NCI-H82 (cell line): ENCODE data around the gene PNLDC1.
"Not testable (repeated sequence)": the region's sequence is repeated elsewhere in the genome, so short reads cannot be mapped to it uniquely, and the experiment has no call there.

Source experiments
- DNase-seq: peaks from one replicate; lab custom pipeline; 2025; lab: John Stamatoyannopoulos, UW

PNLDC1 gene

DNA sequence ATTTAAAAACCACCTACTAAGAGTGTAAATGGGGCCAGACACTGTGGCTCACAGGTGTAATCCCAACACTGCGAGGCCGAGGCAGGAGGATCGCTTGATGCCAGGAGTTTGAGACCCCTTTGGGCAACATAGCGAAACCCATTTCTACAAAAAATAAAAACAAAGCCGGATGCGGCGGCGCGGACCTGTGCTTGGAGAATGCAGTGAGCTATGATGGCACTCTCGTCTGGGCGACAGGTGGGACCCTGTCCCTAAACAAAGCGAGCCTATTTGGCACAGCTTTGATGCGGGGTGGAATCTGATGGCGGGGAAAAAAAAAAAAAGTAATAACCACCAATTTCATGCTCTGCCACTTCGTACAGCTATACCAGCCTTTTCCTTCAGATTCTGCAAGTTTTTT, 11.8 kb upstream of the PNLDC1 start:
- DNase-seq = no peak

DNA sequence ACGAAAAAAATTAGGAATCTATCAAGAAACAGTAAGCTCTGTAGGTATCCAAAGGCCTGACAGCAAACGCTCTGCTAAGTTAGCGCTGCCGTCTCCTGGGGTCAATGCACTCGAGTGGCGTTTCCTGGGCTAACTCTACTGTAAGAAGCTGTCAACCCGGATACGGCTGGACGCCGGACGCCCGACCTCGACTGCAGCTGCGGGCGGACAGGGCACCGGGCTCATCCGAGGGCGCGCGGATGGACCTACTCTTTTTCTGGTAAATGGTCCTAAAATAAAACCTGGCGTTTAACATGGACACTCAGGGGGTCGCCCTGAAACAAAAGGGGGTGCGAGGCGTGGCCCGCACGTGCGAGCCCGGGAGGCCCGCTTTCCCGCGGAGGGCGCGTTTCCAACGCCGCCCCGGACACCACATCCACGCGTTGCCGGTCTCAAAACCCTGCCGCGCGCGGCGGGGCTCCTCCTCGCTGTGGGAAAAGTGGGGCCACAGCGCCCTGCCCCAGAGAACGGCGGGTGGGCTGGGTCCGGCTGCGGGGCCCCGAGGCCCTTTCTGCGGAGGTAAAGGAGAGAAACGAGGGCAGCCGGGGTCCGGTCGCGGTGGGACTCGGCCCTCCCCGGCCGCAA, 11.2 kb upstream of the PNLDC1 start:
- peak; percentile 46 for DNase-seq

DNA sequence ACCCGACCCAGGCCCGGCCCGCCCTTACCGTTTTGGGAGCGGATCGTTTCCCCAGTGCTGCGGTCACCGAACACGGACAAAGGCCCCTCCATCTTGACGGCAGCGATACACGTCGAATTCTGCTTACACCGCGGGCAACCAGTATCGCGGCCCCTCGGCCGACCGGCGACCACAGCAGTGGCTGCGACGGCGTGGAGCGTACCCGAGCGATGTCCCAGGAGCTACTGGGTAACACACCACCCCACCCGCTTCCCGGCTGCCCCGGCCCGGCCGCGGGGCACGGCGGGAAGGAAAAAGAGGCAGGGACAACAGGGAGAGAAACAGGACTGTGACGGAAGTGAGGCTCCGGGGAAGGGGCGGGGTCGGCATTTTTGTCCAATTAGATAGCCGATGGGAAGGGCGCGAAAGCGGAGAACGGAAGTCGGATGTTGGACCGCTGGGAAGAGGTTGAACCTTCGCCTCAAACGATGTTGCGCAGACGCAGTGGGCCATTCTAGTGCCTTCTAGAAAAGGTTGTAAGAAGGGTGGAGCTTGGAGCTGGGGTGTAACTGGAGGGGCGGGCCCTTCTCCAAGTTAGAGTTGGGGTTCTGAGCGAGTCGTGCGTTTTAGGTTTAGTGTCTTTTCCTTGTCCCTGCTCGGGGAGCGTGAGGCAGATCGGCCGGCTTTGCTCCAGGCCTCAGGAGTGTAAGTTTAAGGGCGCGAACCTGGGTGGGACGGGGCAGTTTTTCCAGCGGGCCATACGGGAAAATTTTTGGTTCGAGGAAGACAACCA, 10.5 kb upstream of the PNLDC1 start, which contains the start of gene TCP1:
TCP1 (minus strand) TSS at position 226 of the 772 bp plus-strand sequence; CDS start at position 92, 134 bp downstream.
- peak; percentile 100 for DNase-seq

GRCh38 chr6:159790149-159790955, 9.7 kb upstream of the PNLDC1 start, which contains the start of gene MRPL18:
Gene MRPL18, plus strand, starts transcription at chr6:159790467. Its CDS starts 121 bp downstream, at chr6:159790588.
- peak; percentile 99 for DNase-seq

GRCh38 chr6:159790956-159791598, 9.0 kb upstream of the PNLDC1 start:
- peak; percentile 47 for DNase-seq

GRCh38 chr6:159794976-159795375, 5.1 kb upstream of the PNLDC1 start:
- peak; percentile 78 for DNase-seq

GRCh38 chr6:159797554-159797953, 2.5 kb upstream of the PNLDC1 start:
- DNase-seq = no peak

- no peak for DNase-seq
Measured at GRCh38 chr6:159801935-159802334, 1.9 kb downstream of the PNLDC1 start.

DNA sequence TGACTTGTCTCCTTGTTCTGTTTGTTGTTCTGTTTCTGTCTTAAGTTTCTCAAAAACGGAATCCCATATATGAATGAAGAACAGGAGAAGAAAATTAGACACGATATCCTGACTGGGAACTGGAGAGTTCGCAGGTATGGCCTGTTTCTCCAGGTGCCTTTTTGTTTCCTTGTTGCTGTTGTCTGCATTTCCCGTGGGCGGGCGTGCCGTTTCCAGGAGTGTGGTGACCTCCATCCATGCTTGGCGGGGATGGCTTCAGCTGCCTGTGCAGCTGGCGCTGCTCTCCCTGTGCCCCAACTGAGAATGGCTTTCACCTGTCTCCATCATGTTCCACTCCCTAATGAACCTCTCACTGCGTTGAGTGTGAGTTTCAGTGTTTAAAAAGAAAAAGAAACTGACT, 4.4 kb downstream of the PNLDC1 start:
- DNase-seq = no peak

DNA sequence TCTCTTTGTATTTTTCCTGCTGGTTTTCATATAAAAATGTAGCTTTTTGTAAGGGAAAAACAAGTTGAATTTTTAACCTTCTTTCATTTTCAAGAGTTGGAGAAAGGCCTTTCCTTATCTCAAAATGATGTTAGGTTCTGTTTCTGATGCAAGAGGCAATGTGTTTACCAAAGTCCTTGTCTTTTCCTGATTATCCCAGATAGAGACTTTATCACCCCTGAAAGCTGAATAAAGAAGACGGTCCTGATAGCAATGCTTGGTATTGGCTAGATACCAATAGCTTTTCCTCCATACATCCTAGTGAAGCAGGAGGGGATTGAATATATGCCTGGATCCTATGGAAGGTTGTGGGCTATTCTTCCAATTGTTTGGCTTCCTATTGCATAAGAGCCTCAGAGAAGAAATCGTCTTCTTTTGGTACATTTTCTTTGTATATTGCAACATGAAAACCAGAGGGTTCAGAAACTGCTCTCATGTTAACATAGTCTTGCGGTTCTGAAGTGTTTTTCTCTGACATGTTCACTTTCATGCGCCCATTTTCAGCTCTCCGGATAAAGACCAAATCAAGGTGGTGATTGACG, 5.5 kb downstream of the PNLDC1 start:
- no peak for DNase-seq

DNA sequence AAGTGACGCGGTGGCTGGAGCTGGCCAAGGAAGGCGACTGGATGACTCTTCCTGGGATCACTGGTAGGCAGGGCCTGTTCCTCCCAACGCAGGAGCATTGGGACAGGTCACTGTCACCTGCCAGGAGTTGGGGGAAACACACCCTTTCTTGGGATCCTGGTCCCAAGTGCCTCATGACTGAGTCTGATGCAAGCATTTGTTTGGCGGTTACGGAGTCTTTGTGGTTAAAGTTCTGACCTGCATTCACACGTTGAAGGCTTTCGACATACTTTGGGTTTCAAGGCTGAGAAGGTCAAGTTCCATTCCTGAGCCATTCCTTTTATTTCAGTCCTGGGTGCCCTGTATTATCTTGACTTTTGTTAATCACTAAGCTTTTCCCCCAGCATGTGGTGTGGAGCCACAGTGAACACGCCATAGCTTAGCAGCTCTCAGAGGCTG, 6.0 kb downstream of the PNLDC1 start:
- no peak for DNase-seq

- DNase-seq = no peak
Measured at GRCh38 chr6:159807150-159807858, 7.2 kb downstream of the PNLDC1 start.

- no peak for DNase-seq
Measured at GRCh38 chr6:159808647-159809046, 8.6 kb downstream of the PNLDC1 start.

DNA sequence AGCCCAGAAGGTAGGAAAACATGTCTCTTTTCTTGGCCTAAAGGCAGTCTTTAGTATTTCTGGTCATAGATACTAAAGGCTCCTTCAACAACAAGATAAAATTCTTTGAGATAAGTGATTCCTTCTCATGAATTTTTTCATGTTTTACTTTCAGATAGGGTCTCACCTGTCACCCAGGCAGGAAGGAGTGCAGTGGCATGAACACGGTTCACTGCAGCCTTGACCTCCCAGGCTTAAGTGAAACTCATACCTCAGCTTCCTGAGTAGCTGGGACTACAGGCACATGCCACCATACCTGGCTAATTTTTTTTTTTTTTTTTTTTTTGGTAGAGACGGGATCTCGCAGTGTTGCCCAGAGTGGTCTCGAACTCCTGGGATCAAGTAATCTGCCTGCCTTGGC, 9.1 kb downstream of the PNLDC1 start:
- DNase-seq = no peak

GRCh38 chr6:159813781-159814180, 13.7 kb downstream of the PNLDC1 start:
- DNase-seq = no peak

- no peak for DNase-seq
Measured at GRCh38 chr6:159815410-159815809, 15.3 kb downstream of the PNLDC1 start.

DNA sequence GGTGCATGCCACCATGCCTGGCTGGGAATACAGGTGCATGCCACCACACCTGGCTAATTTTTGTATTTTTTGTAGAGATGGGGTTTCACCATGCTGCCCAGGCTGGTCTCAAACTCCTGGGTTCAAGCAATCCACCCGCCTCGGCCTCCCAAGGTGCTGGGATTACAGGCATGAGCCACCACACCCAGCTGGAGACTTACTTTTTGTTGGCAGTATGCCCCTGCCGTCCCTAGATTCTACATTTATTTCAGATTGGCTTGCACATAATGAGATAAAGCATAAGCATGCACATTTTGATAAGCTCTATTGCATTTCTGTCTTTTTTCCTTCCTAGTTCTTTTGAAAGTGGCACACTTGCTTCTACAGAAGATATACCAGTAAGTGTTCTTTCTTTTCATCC, 16.7 kb downstream of the PNLDC1 start:
- not testable (repeated sequence) for DNase-seq

GRCh38 chr6:159817951-159818739, 18.1 kb downstream of the PNLDC1 start:
- no peak for DNase-seq

DNA sequence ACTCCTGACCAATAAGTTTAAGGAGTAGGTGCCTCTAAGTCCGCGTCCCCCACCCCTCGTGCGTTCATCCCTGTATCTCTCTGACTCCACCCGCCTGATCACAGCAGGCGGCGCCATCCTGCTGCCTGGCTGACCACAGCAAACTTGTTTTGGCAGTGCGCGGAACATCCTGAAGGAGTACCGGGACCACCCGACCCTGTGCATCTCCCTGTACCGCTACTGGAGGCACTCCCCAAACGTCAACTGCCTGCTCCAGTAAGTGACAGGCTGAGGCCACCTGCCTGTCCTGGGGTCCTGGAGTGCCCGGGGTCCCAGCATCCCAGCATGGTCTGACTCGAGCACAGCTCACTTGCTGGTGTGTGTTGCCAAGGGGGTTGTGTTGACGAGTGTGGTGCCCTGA, 19.0 kb downstream of the PNLDC1 start:
- no peak for DNase-seq
